ENCODE data around the gene AIFM1.

AIFM1 gene

DNA sequence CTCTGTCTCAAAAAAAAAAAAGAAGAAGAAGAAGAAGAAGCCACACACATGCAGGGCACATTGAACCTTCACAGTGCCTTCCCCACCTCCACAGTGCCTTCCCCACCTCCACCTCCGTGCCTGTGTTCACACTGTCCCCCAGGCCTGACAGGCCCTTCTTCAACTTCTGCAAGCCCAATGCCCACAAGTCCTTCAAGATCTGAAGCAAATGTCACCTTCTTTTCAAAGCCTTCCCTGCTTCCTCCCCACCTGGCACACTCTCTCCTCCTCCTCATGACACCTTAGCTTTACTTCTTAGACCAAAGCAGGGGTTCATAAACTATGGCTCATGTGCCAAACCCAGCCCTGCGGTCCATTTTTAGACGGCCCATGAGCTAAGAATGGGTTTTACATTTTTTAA, 75.3 kb downstream of the AIFM1 start:
- no peak for DNase-seq

DNA sequence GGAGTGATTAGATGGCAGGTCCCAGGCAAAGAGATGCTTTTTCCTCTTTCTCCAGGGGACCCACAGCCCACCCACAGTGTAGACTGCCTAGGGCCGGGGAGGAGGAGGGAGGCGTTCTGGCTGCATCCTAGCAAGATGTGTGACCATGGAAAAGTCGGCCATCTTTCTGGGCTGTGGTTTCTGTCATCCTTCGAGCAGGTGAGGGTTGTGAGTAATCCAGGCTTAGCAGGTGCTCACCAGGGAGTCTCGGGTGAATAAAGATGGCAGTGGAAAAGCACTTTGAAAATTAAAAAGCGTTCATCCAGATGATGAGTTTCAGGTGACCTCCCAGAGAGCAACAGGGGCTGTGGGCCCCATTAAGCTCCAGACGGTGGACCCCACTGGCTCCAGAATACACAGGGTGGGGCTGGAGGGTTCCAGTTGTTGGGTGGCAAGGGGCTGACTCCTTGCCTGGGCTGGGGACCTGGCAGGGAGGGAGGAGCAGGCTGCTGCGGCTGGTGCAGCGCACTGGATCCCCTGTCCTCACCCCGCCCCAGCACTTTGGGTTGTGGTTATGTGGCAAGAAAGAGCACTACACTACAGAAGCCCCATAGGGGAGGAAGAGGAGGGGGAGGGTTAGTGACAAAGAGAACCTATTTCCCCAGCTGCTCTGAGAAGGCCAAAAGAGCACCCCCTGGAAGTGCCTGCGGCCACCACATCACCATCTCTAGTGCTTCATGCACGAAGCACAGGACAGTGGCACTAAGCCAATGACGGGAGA, 79.0 kb downstream of the AIFM1 start:
- DNase-seq: no peak

DNA sequence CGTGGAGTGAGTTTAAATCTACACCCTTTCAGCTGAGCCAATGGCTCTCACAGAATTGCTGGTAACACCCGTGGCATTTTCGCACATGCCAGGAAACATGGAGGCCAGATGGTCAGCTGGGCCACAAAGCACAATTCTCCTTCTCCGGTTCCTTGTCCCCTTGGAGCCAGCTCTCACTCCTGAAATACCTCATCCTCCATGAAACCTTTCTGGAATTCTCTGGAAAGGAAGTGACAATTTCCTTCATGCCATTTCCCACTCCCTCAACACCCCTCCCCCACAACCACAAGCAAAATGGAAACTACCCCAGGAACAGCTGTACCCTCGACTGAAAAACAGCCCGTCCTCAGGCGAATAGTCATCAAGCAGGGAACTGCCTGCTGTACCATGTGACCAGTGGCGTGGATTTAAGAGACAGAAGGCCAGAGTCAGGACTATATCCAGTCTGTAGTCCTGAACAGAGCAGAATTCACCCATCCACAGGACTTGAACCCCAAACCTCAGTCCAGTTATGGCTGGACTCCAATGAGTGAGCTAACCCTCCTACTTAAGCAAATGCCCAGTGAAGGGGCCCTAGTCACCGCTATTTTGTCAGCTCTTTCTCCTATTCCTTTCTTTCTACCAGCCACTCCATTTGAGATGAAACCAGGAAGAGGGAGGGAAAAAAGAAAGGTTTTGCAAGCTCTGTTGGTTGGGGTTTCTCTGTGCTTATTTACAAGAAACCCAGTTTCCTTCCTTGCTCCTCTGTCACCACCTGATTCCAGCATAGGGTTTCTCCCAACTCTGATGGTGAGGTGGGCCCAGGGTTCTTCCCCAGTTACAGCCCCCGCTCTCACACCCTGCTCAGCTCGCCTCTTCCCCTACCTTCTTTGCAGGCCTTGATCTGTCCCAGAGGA, 79.8 kb downstream of the AIFM1 start:
- DNase-seq: no peak

DNA sequence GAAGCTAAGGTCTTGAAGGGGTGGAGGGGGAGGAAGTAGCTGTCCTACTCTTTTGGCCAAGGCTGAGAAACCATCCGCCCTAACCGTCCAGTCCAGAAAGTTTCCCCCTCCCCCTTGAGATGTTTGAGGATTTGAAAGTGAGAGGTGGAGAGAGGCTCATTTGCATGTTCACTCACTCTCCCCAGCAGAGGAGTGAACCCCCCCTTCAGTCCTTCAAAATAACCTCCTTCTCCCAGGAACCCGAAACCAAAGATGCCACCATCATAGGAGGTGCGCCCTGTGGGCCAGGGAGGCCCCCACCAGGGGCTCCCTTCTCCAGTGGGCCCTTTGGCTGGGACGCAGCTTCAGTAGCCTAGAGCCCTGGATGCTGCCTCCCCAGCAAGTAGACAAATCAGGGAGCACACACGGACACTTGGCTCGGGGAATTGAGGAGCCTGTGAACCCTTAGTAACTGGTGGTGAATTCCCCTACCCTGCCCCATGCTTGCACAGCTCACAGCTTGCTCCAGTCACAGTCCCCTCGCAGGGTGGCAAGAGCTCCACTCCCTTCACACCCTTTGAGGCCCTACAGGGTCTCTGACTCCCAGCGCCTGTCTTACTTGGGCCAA, 80.9 kb downstream of the AIFM1 start:
- DNase-seq: no peak

DNA sequence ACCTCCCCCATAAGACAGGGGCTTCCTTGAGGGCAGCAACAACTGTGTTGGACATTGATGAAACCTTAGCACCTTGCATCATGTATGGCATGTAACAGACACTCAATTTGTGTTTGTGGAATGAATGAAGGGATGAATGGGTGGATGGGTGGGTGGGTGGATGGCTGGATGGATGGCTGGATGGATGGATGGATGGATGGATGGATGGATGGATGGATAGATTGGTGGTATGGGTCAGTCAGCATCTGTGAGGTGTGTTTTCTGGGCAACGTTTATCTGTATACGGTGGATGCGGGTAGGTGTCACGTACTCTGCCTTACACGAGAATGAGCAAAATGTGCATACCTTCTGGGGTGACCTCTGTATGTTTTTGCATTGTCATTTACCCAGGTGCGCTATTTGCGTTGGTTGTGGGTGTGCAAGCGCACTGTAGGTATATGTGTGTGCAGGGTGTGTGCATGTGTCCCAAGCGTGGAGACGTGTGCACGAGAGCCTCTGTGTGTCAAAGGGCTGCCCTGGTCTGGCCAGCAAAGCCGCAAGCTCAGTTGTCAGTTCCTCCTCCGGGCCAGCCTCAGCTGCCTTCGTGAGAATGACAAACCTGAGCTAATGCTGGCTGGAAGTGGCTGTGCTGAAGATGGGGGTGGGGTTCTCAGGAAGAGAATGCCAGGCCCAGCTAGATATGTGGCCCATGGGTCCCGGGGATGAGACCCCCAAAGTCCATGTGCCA, 81.8 kb downstream of the AIFM1 start:
- DNase-seq: no peak

DNA sequence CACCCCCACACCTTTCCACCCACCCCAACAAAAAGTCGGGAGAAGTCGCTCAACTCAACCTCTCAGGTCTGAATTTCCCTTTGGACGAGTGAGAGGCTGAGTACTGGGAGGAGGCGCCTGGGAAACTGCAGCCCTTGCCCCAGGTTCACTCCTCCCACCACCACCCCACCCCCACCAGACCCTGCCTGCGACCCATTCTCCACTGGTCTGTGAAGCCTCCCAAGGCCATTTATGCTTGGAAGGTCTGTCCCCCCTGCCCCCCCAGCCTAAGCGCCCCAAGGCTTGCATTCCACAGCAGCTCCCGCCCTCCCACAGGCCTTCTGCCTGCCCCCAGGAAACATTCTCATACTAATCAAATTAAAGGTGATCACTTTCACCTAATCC, 82.5 kb downstream of the AIFM1 start:
- DNase-seq: no peak

DNA sequence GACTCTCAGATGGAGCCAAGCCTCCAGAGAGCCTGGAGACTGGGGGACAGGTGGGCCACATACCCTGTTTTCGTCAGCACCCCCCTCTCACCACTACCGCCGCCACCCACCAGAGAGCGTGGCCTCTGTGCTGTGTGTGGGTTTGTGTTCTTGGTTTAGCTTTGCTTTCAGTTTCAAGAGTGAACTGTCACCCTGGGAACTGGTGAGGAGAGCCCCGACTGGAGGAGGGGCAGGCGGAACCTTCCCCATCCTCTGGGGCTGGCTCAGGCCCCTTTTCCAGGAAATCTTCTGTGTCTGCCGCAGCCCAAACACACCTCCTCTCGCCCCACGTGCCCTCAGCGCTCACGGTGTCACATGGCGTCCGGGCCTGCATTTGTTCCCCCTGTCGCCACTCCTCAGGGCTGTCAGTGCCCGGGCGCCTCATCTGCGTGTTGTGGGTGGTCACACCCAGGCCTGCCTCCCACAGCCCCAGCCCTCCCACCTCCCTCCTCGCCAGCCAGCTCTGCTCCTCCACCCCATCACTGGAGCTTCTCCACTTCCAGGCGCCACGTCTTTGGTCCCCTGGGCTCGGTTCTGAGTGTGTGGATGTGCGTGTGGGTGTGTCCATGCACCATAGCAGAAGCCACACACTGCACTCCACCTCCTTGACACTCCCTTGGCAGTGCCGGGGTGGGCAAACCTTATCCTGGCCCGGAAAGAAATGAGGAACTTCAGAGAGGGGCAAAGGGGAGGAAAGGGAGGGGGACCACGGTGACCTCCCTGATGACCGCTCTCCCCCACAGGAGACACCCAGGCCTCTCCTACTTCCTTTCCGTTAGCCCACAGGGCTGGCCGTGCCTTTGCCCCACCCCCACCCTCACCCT, 83.2 kb downstream of the AIFM1 start:
- DNase-seq: no peak

DNA sequence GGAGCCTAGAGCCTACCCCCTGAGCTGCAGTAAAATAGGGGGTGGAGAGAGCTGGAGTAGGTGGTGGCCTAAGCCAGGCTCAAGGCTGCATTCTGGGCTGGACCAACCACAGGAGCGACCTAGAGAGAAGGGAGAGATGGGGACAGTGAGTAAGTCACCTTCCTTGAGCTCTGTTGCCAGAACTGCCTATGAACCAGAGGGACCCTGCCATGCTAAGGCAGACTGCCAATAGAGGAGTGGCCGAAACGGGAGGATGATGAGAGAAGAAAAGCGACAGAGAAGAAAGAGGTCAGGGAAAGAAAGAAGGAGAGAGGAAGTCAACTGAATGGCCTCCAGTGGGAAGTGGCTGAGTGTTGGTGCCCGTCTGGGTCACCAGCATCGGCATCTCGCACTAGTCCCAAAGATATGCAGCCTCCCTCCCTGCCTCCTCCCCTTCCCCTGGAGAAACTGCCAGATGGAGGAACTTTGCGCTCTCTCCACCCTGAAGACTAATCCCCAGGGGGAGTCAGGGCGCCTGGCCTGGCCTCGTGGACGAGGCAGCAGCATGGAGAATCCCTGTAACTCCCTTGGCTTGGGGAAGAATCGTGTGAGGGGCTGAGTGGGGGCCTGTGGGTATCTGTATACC, 84.1 kb downstream of the AIFM1 start:
- DNase-seq: no peak

DNA sequence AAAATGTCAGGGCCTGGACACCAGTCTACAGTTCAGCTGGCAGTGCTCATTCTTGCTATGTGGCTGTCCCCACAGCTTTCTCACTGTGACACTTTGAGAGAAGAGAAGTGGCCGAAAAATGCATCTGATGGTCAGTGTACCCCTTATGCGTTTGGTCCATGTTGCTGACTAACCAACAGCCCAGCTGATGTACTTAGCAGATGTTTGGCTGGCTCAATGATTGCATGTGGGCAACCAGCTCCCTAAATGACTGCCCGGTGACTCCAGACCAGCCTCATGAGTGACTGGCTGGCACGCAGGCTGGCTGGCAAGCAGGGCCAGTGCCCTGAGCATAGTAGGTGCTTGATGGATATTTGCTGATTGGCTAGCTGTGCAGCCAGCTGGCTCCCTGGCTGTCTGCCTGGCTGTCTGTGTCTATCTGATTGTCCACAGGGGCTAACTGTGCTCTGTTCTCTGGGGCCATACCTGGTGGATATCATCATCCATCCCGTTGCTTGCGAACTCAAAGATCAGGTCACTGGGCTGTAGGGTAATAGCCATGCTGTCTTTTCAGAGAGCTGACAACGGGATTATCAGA, 84.8 kb downstream of the AIFM1 start:
- DNase-seq: no peak

DNA sequence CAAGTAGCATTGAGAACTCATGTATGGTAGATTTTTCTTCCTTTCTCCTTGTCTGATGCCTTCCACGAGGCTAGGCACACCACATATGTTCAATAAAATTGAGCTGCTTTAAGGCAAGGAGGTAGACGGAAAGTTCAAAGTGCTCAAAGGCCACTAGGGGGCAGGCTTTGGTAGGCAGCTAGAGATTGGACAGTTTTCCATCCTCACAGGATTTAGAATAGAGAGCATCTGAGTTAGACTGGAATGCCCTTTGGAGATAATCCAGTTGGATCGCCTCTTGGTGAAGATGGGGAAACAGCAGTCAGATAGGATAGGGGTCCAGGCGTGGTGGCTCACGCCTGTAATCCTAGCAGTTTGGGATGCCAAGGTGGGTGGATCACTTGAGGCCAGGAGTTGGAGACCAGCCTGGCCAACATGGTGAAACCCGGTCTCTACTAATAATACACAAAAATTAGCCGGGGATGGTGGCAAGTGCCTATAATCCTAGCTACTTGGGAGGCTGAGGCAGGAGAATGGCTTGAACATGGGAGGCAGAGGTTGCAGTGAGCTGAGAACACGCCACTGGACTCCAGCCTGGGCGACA, 85.7 kb downstream of the AIFM1 start:
- DNase-seq: peak; percentile 84

All from eye (tissue), 1 donor.